Endothelial cell of umbilical vein (primary cell): ENCODE data around the gene CPT1A. TPM values are rescaled to one million over a fixed set of nuclear protein-coding genes. Genes with fewer than 3 reads are reported as not detected.

Experiments used
- BruUV-seq: library from RNA; stranded (reverse); fragments of 400-500 nt; replicated peaks from 2 replicates; lab custom pipeline; 2021; lab: Mats Ljungman, UMichigan
- CTCF ChIA-PET: fragments of 300-600, 350-600 bp; sonication (Branson Sonifier 250); formaldehyde crosslinking; loops from one replicate; lab custom pipeline; 2021; ENCODE audit warnings: antibody characterized with exemption, inconsistent platforms; lab: Charles Lee
- POLR2A ChIA-PET: fragments of 300-600, 350-600 bp; sonication (Branson Sonifier 250); formaldehyde crosslinking; loops from one replicate; lab custom pipeline; 2021; ENCODE audit warnings: antibody characterized with exemption, inconsistent platforms; lab: Charles Lee
- DNase-seq: peaks from one replicate; pipeline ENCODE4 v3.0.0-alpha.2; 2011; ENCODE audit warnings: low read depth, low spot score
- FAIRE-seq: peaks from 2 replicates; lab custom pipeline; 2011; peaks lifted over from hg19 to GRCh38; lab: Jason Lieb, UNC
- H2AFZ ChIP-seq: 2 replicates; pipeline ENCODE4 v1.6.0; 2012; ENCODE audit warnings: low read depth, low read length, control low read depth, inconsistent platforms
- H3K27ac ChIP-seq: 2 replicates; pipeline ENCODE4 v1.5.1; 2011; ENCODE audit warnings: low read depth, mild to moderate bottlenecking, control low read depth, low read length, moderate library complexity; ENCODE audit not compliant: insufficient read depth
- H3K27me3 ChIP-seq, 2 experiments: 2 replicates each; pipeline versions ENCODE4 v1.6.0 to v1.6.1; 2011; ENCODE audit warnings: low read length in 2 of 2, mixed read lengths in 1 of 2; ENCODE audit not compliant: control insufficient read depth in 2 of 2, insufficient read depth in 2 of 2
- H3K36me3 ChIP-seq, 2 experiments: 2 replicates in 1 of 2; 3 replicates in 1 of 2; pipeline ENCODE4 v1.5.1; 2011; ENCODE audit warnings: low read length in 2 of 2, mild to moderate bottlenecking in 1 of 2, moderate library complexity in 1 of 2; ENCODE audit not compliant: control insufficient read depth in 2 of 2, insufficient read depth in 2 of 2; ENCODE audit errors: extremely low read depth in 1 of 2
- H3K4me1 ChIP-seq: 3 replicates; pipeline ENCODE4 v1.5.1; 2011; ENCODE audit warnings: mild to moderate bottlenecking, low read length; ENCODE audit not compliant: control insufficient read depth, insufficient read depth; ENCODE audit errors: extremely low read depth
- H3K4me2 ChIP-seq: 2 replicates; pipeline ENCODE4 v1.6.1; 2011; ENCODE audit warnings: low read length, control low read depth, mixed read lengths; ENCODE audit not compliant: insufficient read depth
- H3K4me3 ChIP-seq, 3 experiments: fragments of 200-600 bp in 1 of 3; sonication (generic), shearing (Covaris generic) in 1 of 3; replicated peaks in 1 of 3; 2 replicates each; pipeline ENCODE4 v1.5.1; 2011 to 2016; ENCODE audit warnings: control low read depth in 3 of 3, low read length in 3 of 3, mild to moderate bottlenecking in 2 of 3, inconsistent platforms in 1 of 3, low read depth in 1 of 3, moderate library complexity in 1 of 3; ENCODE audit not compliant: insufficient read depth in 1 of 3
- H3K79me2 ChIP-seq: 2 replicates; pipeline ENCODE4 v1.6.0; 2012; ENCODE audit warnings: low read length, inconsistent platforms; ENCODE audit not compliant: control insufficient read depth, insufficient read depth
- H3K9ac ChIP-seq: replicated peaks from 2 replicates; pipeline ENCODE3; 2011; ENCODE audit warnings: low read length, control low read depth; ENCODE audit not compliant: insufficient read depth; ENCODE audit errors: extremely low read depth
- H3K9me1 ChIP-seq: replicated peaks from 3 replicates; pipeline ENCODE4 v1.6.0; 2011; ENCODE audit warnings: mild to moderate bottlenecking, low read length; ENCODE audit not compliant: control insufficient read depth, insufficient read depth; ENCODE audit errors: extremely low read depth
- H3K9me3 ChIP-seq: replicated peaks from 2 replicates; pipeline ENCODE4 v1.5.1; 2012; ENCODE audit warnings: low read length, inconsistent platforms; ENCODE audit not compliant: control insufficient read depth, insufficient read depth
- H4K20me1 ChIP-seq: replicated peaks from 2 replicates; pipeline ENCODE3; 2011; ENCODE audit warnings: mild to moderate bottlenecking, low read length; ENCODE audit not compliant: control insufficient read depth, insufficient read depth; ENCODE audit errors: extremely low read depth
- EZH2 ChIP-seq: IDR thresholded peaks from 2 replicates; pipeline ENCODE4 v1.6.1; 2012; ENCODE audit warnings: borderline replicate concordance, low read depth, mild to moderate bottlenecking, moderate library complexity, low read length, inconsistent platforms; ENCODE audit not compliant: severe bottlenecking
- FOS ChIP-seq: IDR thresholded peaks from 2 replicates; pipeline ENCODE4 v1.6.1; 2011; ENCODE audit warnings: mild to moderate bottlenecking, low read length, moderate library complexity, borderline replicate concordance; ENCODE audit not compliant: insufficient read depth
- GATA2 ChIP-seq: IDR thresholded peaks from 2 replicates; pipeline ENCODE4 v1.7.0; 2011; ENCODE audit warnings: low read depth, mild to moderate bottlenecking, moderate library complexity, mixed read lengths, low read length; ENCODE audit not compliant: insufficient read length, insufficient read depth
- JUN ChIP-seq: IDR thresholded peaks from 2 replicates; pipeline ENCODE4 v1.6.1; 2011; ENCODE audit warnings: borderline replicate concordance, low read depth; ENCODE audit not compliant: insufficient read length, insufficient read depth
- MYC ChIP-seq: IDR thresholded peaks from one replicate; pipeline ENCODE4 v1.6.1; 2011; ENCODE audit warnings: mild to moderate bottlenecking, low read depth, low read length
- POLR2A ChIP-seq: IDR thresholded peaks from 2 replicates; pipeline ENCODE4 v1.6.1; 2012; ENCODE audit warnings: low read depth, mild to moderate bottlenecking, control low read depth, low read length
- POLR2AphosphoS5 ChIP-seq: IDR thresholded peaks from 2 replicates; pipeline ENCODE4 v1.6.1; 2012; ENCODE audit warnings: low read depth, mild to moderate bottlenecking, control low read depth, low read length, moderate library complexity; ENCODE audit not compliant: insufficient read depth
- dilution Hi-C: fragments of 300-500 bp; cut with MboI; formaldehyde crosslinking; loops from one replicate; pipeline ENCODE4 v1.15.0; 2019; ENCODE audit warnings: low sequenced_read_pairs; ENCODE audit not compliant: extremely low pct_ligation_motif_present
- intact Hi-C: fragments of 100-400 bp; cut with micrococcal nuclease; formaldehyde crosslinking; loops from one replicate; pipeline ENCODE4 v1.10.0; 2022
- polyA plus RNA-seq, 4 experiments: library from polyadenylated mRNA; depleted of rRNA in 3 of 4; stranded (reverse) in 3 of 4; unstranded in 1 of 4; fragments of >200 nt; gene quantifications; 2 replicates each; pipeline versions ENCODE4 v1.2.1 to v1.2.3, GENCODE V29; 2011 to 2012; ENCODE audit warnings: missing spikeins in 1 of 4
- total RNA-seq: library from RNA; stranded (reverse); gene quantifications from 2 replicates; pipeline ENCODE4 v1.2.3, GENCODE V29; 2021
- TF ChIP-seq, protein P1 (sequence below): IDR thresholded peaks from 2 replicates; pipeline ENCODE4 v1.6.1; 2011; ENCODE audit not compliant: insufficient read depth, insufficient read length
- TF ChIP-seq, protein P2 (sequence below), 2 donors: IDR thresholded peaks; 1 replicate in 1 of 2; 2 replicates in 1 of 2; pipeline ENCODE4 v1.5.1; 2011; ENCODE audit warnings: low read length in 2 of 2, mild to moderate bottlenecking in 2 of 2, moderate library complexity in 2 of 2, control low read depth in 1 of 2, inconsistent platforms in 1 of 2, low read depth in 1 of 2; ENCODE audit not compliant: insufficient read depth in 1 of 2; ENCODE audit errors: extremely low read depth in 1 of 2

Gene CPT1A
- total and polyA plus RNA-seq, 2 donors (not counting 3 experiments of a cell fraction or from before 2014, with no cell fraction given): 26.3 to 62.1 TPM

DNA sequence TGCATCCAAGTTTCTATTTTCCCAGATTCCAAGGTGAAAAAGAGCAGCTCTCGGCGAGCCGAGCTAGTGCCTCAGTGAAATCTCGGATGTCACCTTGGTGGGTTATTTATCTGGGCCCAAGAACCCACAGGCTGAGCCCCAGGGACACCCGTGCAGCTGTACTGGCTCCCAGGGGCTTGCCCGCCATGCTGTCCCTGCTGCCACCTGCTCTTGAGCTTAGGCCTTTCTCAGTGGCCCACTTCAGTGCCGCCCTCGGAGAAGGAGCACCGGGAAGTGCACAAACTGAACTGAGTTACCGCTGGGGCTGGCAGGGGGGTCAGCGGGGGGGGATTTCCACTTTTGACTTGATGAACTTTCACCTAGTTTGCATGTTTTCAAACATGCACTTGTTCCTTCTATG, 27.9 kb downstream of the CPT1A start:
- H2AFZ ChIP-seq: no peak overlapping the region
- no peaks in the 10 kb centered on the region for H3K27me3 ChIP-seq
- TF ChIP-seq JUN (no peak), MYC (no peak), FOS (no peak), POLR2A (no peak), GATA2 (no peak), EZH2 (no peak), POLR2AphosphoS5 (no peak)
- TF ChIP-seq, protein P1, sequence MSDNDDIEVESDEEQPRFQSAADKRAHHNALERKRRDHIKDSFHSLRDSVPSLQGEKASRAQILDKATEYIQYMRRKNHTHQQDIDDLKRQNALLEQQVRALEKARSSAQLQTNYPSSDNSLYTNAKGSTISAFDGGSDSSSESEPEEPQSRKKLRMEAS: no peak
- TF ChIP-seq, protein P2, sequence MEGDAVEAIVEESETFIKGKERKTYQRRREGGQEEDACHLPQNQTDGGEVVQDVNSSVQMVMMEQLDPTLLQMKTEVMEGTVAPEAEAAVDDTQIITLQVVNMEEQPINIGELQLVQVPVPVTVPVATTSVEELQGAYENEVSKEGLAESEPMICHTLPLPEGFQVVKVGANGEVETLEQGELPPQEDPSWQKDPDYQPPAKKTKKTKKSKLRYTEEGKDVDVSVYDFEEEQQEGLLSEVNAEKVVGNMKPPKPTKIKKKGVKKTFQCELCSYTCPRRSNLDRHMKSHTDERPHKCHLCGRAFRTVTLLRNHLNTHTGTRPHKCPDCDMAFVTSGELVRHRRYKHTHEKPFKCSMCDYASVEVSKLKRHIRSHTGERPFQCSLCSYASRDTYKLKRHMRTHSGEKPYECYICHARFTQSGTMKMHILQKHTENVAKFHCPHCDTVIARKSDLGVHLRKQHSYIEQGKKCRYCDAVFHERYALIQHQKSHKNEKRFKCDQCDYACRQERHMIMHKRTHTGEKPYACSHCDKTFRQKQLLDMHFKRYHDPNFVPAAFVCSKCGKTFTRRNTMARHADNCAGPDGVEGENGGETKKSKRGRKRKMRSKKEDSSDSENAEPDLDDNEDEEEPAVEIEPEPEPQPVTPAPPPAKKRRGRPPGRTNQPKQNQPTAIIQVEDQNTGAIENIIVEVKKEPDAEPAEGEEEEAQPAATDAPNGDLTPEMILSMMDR (IDR thresholded peaks at IDR 0.05; ENCODE audit: extremely low read depth in 1 of 2, insufficient read depth in 1 of 2, low read depth in 1 of 2, low read length in 2 of 2): no peak
- no peak overlapping the region for H3K4me2 ChIP-seq
- FAIRE-seq: no peak
- dilution Hi-C loops (no loop called here), intact Hi-C loops (no loop called here)
- no peaks in the 10 kb centered on the region for H3K9me3 ChIP-seq
- H3K9me1 ChIP-seq: no peaks in the 10 kb centered on the region
- H3K4me1 ChIP-seq: no peaks in the 10 kb centered on the region
- H3K27ac ChIP-seq: no peak overlapping the region
- no peak for DNase-seq
- ChIA-PET POLR2A (no interaction called here), CTCF (interaction anchor here (0.7 kb wide), 1 partner anchor 57 kb away, joined by 3 read pairs; no protein-coding TSS in a partner anchor)
- H4K20me1 ChIP-seq: no peaks in the 10 kb centered on the region
- no TSS peak for BruUV-seq
- H3K36me3 ChIP-seq: peaks cover 2 to 20% of the 10 kb centered on the region in 2 experiments
- H3K79me2 ChIP-seq: no peaks in the 10 kb centered on the region
- no peak overlapping the region for H3K9ac ChIP-seq
- H3K4me3 ChIP-seq: no peak overlapping the region
